RPMI7951 (cell line): Measurements from ENCODE around the gene GRAMD2B. TPM values are rescaled to one million over a fixed set of nuclear protein-coding genes. Genes with fewer than 3 reads are reported as not detected.

Experiments used
- DNase-seq: peaks from one replicate; pipeline ENCODE4 v3.0.0-alpha.2; 2012; ENCODE audit warnings: low read depth
- total RNA-seq: library from RNA; depleted of rRNA; stranded (reverse); fragments of >200 nt; shearing (Covaris generic); gene quantifications from 2 replicates; pipeline ENCODE4 v1.2.3, GENCODE V29; 2014

The GRAMD2B gene
- total RNA-seq, 1 experiment from 2014 or later: 26.0 TPM

GRCh38 chr5:126449751-126450271 lies 26.6 kb downstream of the GRAMD2B start:
- peak; percentile 76 for DNase-seq

- no peak for DNase-seq
Observed at GRCh38 chr5:126450346-126450745, 27.1 kb downstream of the GRAMD2B start.

- DNase-seq: no peak
Observed at GRCh38 chr5:126450907-126451306, 27.7 kb downstream of the GRAMD2B start.

GRCh38 chr5:126452477-126452876 lies 29.3 kb downstream of the GRAMD2B start:
- DNase-seq: no peak

- DNase-seq: peak; percentile 59
Observed at GRCh38 chr5:126454081-126454480, 30.9 kb downstream of the GRAMD2B start.

- DNase-seq: peak; percentile 14
Observed at GRCh38 chr5:126454535-126454934, 31.3 kb downstream of the GRAMD2B start.

GRCh38 chr5:126455264-126455663 lies 32.1 kb downstream of the GRAMD2B start:
- DNase-seq: no peak

GRCh38 chr5:126455728-126456127 lies 32.5 kb downstream of the GRAMD2B start:
- DNase-seq: no peak

GRCh38 chr5:126456217-126456820 lies 33.1 kb downstream of the GRAMD2B start:
- no peak for DNase-seq

- no peak for DNase-seq
Observed at GRCh38 chr5:126460459-126460858, 37.2 kb downstream of the GRAMD2B start.

- no peak for DNase-seq
Observed at GRCh38 chr5:126460977-126461376, 37.8 kb downstream of the GRAMD2B start.

- DNase-seq: no peak
Observed at GRCh38 chr5:126461838-126462237, 38.6 kb downstream of the GRAMD2B start.

GRCh38 chr5:126462239-126463014 lies 39.2 kb downstream of the GRAMD2B start:
- no peak for DNase-seq

- DNase-seq: no peak
Observed at GRCh38 chr5:126464016-126464415, 40.8 kb downstream of the GRAMD2B start.

GRCh38 chr5:126464959-126465358 lies 41.8 kb downstream of the GRAMD2B start:
- no peak for DNase-seq

GRCh38 chr5:126468091-126468490 lies 44.9 kb downstream of the GRAMD2B start:
- no peak for DNase-seq

- no peak for DNase-seq
Observed at GRCh38 chr5:126469536-126470316, 46.5 kb downstream of the GRAMD2B start.

GRCh38 chr5:126470529-126470928 lies 47.3 kb downstream of the GRAMD2B start:
- peak; percentile 83 for DNase-seq

GRCh38 chr5:126471247-126471646 lies 48.0 kb downstream of the GRAMD2B start:
- no peak for DNase-seq

GRCh38 chr5:126471875-126472537 lies 48.8 kb downstream of the GRAMD2B start:
- DNase-seq: peak; percentile 56

- no peak for DNase-seq
Observed at GRCh38 chr5:126472538-126472889, 49.3 kb downstream of the GRAMD2B start.
